ENCODE measurements around the gene MEX3D. TPM values are rescaled to one million over a fixed set of nuclear protein-coding genes. Genes with fewer than 3 reads are reported as not detected.

Gene MEX3D
- total RNA-seq, 4 donors from 2014 or later = 21.4 to 26.6 (median 23.0) TPM

DNA sequence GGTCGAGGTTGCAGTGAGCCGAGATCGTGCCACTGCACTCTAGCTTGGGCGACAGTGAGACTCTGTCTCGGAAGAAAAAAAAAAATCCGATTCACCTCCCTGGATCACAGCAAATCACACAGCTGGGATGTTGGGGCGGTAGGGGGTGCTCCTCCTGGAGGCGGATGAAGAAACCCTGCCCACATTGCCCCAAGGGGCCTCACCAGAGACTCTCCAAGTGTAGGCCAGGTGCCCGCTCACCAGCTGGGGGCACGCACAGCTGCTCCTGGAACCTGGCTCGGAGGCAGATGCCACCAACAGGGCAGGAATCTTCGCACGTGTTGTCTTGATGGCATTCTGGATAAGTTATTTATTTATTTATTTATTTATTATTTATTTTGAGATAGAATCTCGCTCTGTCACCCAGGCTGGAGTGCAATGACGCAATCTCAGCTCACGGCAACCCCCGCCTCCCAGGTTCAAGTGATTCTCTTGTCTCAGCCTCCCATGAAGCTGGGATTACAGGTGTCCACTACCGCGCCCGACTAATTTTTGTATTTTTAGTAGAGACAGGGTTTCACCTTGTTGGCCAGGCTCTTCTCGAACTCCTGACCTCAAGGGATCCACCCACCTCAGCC is 34.1 kb upstream of the MEX3D start:
- Histone ChIP-seq H3K36me3 (peaks cover 22 to 50% (median 25%) of the 10 kb centered on the region in 3 donors), H3K4me1 (peaks cover 25 to 49% (median 31%) of the 10 kb centered on the region in 3 donors), H3K9me3 (no peaks in the 10 kb centered on the region), H3K27me3 (no peaks in the 10 kb centered on the region), H3K27ac (no peak overlapping the region), H3K4me3 (no peak overlapping the region)
- TF ChIP-seq POLR2A (IDR thresholded peaks at IDR 0.05) = no peak
- TF ChIP-seq, protein P1, sequence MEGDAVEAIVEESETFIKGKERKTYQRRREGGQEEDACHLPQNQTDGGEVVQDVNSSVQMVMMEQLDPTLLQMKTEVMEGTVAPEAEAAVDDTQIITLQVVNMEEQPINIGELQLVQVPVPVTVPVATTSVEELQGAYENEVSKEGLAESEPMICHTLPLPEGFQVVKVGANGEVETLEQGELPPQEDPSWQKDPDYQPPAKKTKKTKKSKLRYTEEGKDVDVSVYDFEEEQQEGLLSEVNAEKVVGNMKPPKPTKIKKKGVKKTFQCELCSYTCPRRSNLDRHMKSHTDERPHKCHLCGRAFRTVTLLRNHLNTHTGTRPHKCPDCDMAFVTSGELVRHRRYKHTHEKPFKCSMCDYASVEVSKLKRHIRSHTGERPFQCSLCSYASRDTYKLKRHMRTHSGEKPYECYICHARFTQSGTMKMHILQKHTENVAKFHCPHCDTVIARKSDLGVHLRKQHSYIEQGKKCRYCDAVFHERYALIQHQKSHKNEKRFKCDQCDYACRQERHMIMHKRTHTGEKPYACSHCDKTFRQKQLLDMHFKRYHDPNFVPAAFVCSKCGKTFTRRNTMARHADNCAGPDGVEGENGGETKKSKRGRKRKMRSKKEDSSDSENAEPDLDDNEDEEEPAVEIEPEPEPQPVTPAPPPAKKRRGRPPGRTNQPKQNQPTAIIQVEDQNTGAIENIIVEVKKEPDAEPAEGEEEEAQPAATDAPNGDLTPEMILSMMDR (IDR thresholded peaks at IDR 0.05) = no peak
- no peak for DNase-seq
- intact Hi-C loops (cut with DNase I) = no loop called here
- WGBS, 2 donors = 91% methylated on average over 16 to 21 of the region's 21 CpGs

DNA sequence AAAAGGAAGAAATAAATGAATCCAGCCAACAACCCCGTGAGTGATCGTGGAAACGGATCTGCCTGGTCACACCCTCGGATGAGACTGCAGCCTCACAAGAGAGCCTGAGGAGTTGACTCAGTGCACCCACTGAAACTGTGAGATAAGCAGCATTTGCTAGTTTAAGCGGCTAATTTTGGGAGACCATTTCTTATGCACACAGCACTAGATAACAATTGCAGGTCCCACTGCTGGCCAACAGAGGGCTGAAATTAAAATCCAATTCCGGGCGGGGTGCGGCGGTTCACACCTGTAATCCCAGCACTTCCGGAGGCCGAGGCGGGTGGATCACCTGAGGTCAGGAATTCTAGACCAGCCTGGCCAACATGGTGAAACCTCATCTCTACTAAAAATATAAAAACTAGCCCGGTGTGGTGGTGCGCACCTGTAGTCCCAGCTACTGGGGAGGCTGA is 33.5 kb upstream of the MEX3D start:
- Histone ChIP-seq H3K9me3 (no peaks in the 10 kb centered on the region), H3K36me3 (peaks cover 22 to 56% (median 27%) of the 10 kb centered on the region in 3 donors), H3K27me3 (no peaks in the 10 kb centered on the region), H3K27ac (no peak overlapping the region), H3K4me3 (no peak overlapping the region), H3K4me1 (peaks cover 25 to 47% (median 31%) of the 10 kb centered on the region in 3 donors)
- TF ChIP-seq POLR2A (IDR thresholded peaks at IDR 0.05) = no peak
- TF ChIP-seq, protein P1 (IDR thresholded peaks at IDR 0.05) = peak in 3 of 6 experiments; percentile 4 to 17 (median 9)
- no peak for DNase-seq
- intact Hi-C loops (cut with DNase I) = no loop called here
- 82 to 93% methylated on average over 11 to 13 of the region's 14 CpGs for WGBS, 2 donors

DNA sequence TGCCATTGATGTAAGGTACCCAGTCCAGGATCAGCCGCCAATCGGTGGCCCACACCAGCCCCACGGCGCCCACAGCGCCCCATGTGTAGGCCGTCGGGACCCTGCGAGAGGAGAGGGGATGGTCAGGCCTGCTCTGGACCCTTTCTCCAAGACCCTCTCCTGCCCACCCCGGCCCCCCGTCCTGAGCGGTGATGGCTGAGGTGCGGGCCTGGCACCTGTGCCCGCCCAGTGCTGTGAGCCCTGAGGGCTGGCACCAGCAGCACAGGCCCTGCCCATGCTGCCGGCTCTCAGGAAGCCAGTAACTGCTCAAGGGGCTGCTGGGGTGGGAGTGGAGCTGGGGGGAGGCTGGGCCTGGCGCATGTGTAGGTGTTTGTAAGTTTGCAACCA is 31.3 kb upstream of the MEX3D start:
- intact Hi-C loops (cut with DNase I) = no loop called here
- peaks cover 15 to 33% (median 21%) of the 10 kb centered on the region in 3 donors for H3K4me1 ChIP-seq
- H3K27ac ChIP-seq = no peak overlapping the region
- no peak for DNase-seq
- WGBS, 2 donors = 87 to 89% methylated on average over 3 to 5 of the region's 15 CpGs
- no peak for TF ChIP-seq POLR2A (IDR thresholded peaks at IDR 0.05)
- TF ChIP-seq, protein P1 (IDR thresholded peaks at IDR 0.05) = no peak
- no peak overlapping the region for H3K4me3 ChIP-seq
- H3K36me3 ChIP-seq = peaks cover 22 to 75% (median 27%) of the 10 kb centered on the region in 3 donors
- H3K9me3 ChIP-seq = no peaks in the 10 kb centered on the region
- no peaks in the 10 kb centered on the region for H3K27me3 ChIP-seq

DNA sequence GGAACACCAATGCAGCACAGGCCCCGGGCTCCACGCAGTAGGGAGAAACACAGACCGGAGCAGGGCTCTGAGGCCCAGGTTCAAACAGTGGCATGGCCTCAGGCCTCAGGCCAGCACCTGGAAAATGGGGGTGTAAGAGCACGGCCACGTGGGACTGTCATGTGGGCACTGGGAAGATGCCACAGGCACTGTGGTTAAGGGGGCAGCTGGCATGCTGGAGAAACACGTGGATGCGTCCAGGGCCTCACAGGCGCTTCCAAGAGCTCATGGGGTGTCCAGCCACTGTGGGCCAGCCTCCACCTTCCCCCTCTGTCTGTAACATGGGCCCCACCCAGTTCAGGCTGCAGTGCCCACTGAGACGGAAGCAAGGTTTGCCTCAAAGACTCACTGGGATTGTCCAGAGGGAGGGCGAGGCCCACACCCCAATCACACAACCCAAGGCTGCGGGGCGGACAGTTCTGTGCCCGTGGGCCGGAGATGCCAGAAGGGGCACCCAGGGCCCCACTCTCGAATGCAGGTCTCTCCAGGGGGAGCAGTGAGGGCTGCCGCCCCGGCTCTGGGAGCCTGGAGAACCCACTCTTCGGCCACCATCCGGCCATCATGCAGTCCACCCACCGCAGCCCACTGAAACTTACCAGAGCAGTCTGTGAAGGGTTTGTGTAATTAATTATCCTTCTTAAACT is 30.8 kb upstream of the MEX3D start:
- 83 to 87% methylated on average over 5 to 13 of the region's 20 CpGs for WGBS, 2 donors
- H3K4me3 ChIP-seq = no peak overlapping the region
- no peaks in the 10 kb centered on the region for H3K9me3 ChIP-seq
- DNase-seq = no peak
- H3K27me3 ChIP-seq = no peaks in the 10 kb centered on the region
- H3K36me3 ChIP-seq = peaks cover 22 to 75% (median 27%) of the 10 kb centered on the region in 3 donors
- TF ChIP-seq, protein P1 (IDR thresholded peaks at IDR 0.05) = no peak
- TF ChIP-seq POLR2A (IDR thresholded peaks at IDR 0.05) = no peak
- H3K27ac ChIP-seq = no peak overlapping the region
- H3K4me1 ChIP-seq = peaks cover 10 to 28% (median 16%) of the 10 kb centered on the region in 3 donors
- intact Hi-C loops (cut with DNase I) = no loop called here

DNA sequence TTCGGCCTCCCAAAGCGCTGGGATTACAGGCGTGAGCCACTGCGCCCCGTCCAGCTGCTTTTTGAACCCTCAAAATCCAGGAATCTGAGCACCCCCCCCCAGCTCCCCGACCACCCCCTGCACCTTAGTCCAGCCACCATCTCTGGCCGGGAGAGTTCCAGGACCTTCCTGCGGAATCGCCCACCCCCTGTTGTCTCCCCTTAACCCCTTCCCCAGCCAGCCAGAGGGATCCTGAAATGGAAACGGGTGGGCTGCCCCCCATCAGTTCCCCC is 25.3 kb upstream of the MEX3D start:
- no CpG with 5 or more reads among the region's 10 CpGs for WGBS, 2 donors
- intact Hi-C loops (cut with DNase I) = no loop called here
- H3K4me1 ChIP-seq = peaks cover 25 to 47% (median 29%) of the 10 kb centered on the region in 3 donors
- DNase-seq = no peak
- peak overlapping the region; percentile 44 to 97 (median 92) for H3K4me3 ChIP-seq
- peaks cover 9 to 38% (median 15%) of the 10 kb centered on the region in 3 donors for H3K36me3 ChIP-seq
- H3K9me3 ChIP-seq = no peaks in the 10 kb centered on the region
- H3K27me3 ChIP-seq = no peaks in the 10 kb centered on the region
- peak overlapping the region in 3 of 4 donors; percentile 84 to 100 (median 99) for H3K27ac ChIP-seq
- no peak for TF ChIP-seq POLR2A (IDR thresholded peaks at IDR 0.05)
- TF ChIP-seq, protein P1 (IDR thresholded peaks at IDR 0.05) = no peak

Measured in esophagus squamous epithelium (tissue), 5 donors.